IPS DF 6.9 (cell line): Measurements from ENCODE around the gene RTP5.

Experiments used
- DNase-seq: peaks from one replicate; pipeline ENCODE4 v3.0.0-alpha.2; 2013; ENCODE audit warnings: low read depth, low spot score
- H3K27ac ChIP-seq: one replicate; pipeline ENCODE4 v1.5.1; 2013; ENCODE audit warnings: low read length, control low read depth
- H3K27me3 ChIP-seq: 2 replicates; pipeline ENCODE4 v1.6.1; 2013; ENCODE audit warnings: mild to moderate bottlenecking, low read length; ENCODE audit not compliant: control insufficient read depth, insufficient read depth
- H3K36me3 ChIP-seq: 2 replicates; pipeline ENCODE4 v1.6.1; 2013; ENCODE audit warnings: low read length; ENCODE audit not compliant: control insufficient read depth, insufficient read depth
- H3K4me1 ChIP-seq: 2 replicates; pipeline ENCODE4 v1.6.1; 2013; ENCODE audit warnings: low read length; ENCODE audit not compliant: control insufficient read depth, insufficient read depth
- H3K4me3 ChIP-seq: 2 replicates; pipeline ENCODE4 v1.5.1; 2013; ENCODE audit warnings: mild to moderate bottlenecking, low read length
- H3K9me3 ChIP-seq: 2 replicates; pipeline ENCODE4 v1.6.1; 2013; ENCODE audit warnings: low read length, inconsistent platforms; ENCODE audit not compliant: control insufficient read depth, insufficient read depth
- WGBS: extraction: QIAGEN DNeasy Blood & Tissue Kit; methylation state at CpG from one replicate; pipeline ENCODE4 v1.1.7; 2013; ENCODE audit warnings: mixed read lengths, missing lambda C conversion rate; ENCODE audit not compliant: insufficient read length, insufficient coverage; 5-methylcytosine and 5-hydroxymethylcytosine counted together

RTP5 gene

GRCh38 chr2:241865957-241866789 lies 3.4 kb upstream of the RTP5 start:
- no CpG with 5 or more reads among the region's 31 CpGs for WGBS
- H3K27me3 ChIP-seq: no peaks in the 10 kb centered on the region
- DNase-seq: no peak

GRCh38 chr2:241866790-241867645 lies 2.5 kb upstream of the RTP5 start:
- Histone ChIP-seq H3K4me1 (peaks cover 4% of the 10 kb centered on the region), H3K4me3 (no peak overlapping the region), H3K27me3 (no peaks in the 10 kb centered on the region), H3K27ac (no peak overlapping the region), H3K36me3 (0 out of 2 replicates have a peak, but pooled peaks cover 3% of the 10 kb centered on the region), H3K9me3 (no peaks in the 10 kb centered on the region)
- no peak for DNase-seq
- no CpG with 5 or more reads among the region's 33 CpGs for WGBS

More at GRCh38 chr2:241865957-241866789, 3.4 kb upstream of the RTP5 start:
- H3K9me3 ChIP-seq: no peaks in the 10 kb centered on the region
- H3K27ac ChIP-seq: no peak overlapping the region
- H3K4me1 ChIP-seq: peaks cover 6% of the 10 kb centered on the region
- 0 out of 2 replicates have a peak, but pooled peaks cover 3% of the 10 kb centered on the region for H3K36me3 ChIP-seq
- no peak overlapping the region for H3K4me3 ChIP-seq

- H3K4me3 ChIP-seq: no peak overlapping the region
- peaks cover 3% of the 10 kb centered on the region; the same call in 1 of the 2 replicates for H3K36me3 ChIP-seq
- H3K27me3 ChIP-seq: no peaks in the 10 kb centered on the region
- WGBS: no CpG with 5 or more reads among the region's 19 CpGs
- no peak overlapping the region for H3K27ac ChIP-seq
- no peaks in the 10 kb centered on the region for H3K9me3 ChIP-seq
- H3K4me1 ChIP-seq: peaks cover 3% of the 10 kb centered on the region
- no peak for DNase-seq
Measured at GRCh38 chr2:241867776-241868420, 1.6 kb upstream of the RTP5 start.

GRCh38 chr2:241868661-241869081 lies 858 bp upstream of the RTP5 start:
- H3K4me1 ChIP-seq: peaks cover 3% of the 10 kb centered on the region
- no peaks in the 10 kb centered on the region for H3K27me3 ChIP-seq
- WGBS: 100% methylated on average over 1 of the region's 15 CpGs
- no peaks in the 10 kb centered on the region for H3K9me3 ChIP-seq
- no peak for DNase-seq
- no peak overlapping the region for H3K27ac ChIP-seq
- no peak overlapping the region for H3K4me3 ChIP-seq
- peaks cover 3% of the 10 kb centered on the region; the same call in 1 of the 2 replicates for H3K36me3 ChIP-seq

- peaks cover 3% of the 10 kb centered on the region; the same call in 1 of the 2 replicates for H3K36me3 ChIP-seq
- no peaks in the 10 kb centered on the region for H3K27me3 ChIP-seq
- H3K27ac ChIP-seq: no peak overlapping the region
- H3K9me3 ChIP-seq: no peaks in the 10 kb centered on the region
- no peak overlapping the region for H3K4me3 ChIP-seq
- no CpG with 5 or more reads among the region's 28 CpGs for WGBS
- peaks cover 3% of the 10 kb centered on the region; the same call in 1 of the 2 replicates for H3K4me1 ChIP-seq
- no peak for DNase-seq
Measured at GRCh38 chr2:241870081-241870541, 582 bp downstream of the RTP5 start.

GRCh38 chr2:241870611-241871537 lies 1.3 kb downstream of the RTP5 start:
- no peak overlapping the region for H3K4me3 ChIP-seq
- no peak for DNase-seq
- no peak overlapping the region for H3K27ac ChIP-seq
- H3K4me1 ChIP-seq: peaks cover 2% of the 10 kb centered on the region; the same call in 1 of the 2 replicates
- no peaks in the 10 kb centered on the region for H3K9me3 ChIP-seq
- H3K36me3 ChIP-seq: no peaks in the 10 kb centered on the region; the same call in 1 of the 2 replicates
- whole genome bisulfite sequencing: no CpG with 5 or more reads among the region's 28 CpGs
- no peaks in the 10 kb centered on the region for H3K27me3 ChIP-seq

- no peak overlapping the region for H3K27ac ChIP-seq
- WGBS: no CpG with 5 or more reads among the region's 38 CpGs
- H3K4me3 ChIP-seq: no peak overlapping the region
- H3K9me3 ChIP-seq: no peaks in the 10 kb centered on the region
- H3K36me3 ChIP-seq: no peaks in the 10 kb centered on the region; the same call in 1 of the 2 replicates
- no peaks in the 10 kb centered on the region for H3K27me3 ChIP-seq
- DNase-seq: no peak
- H3K4me1 ChIP-seq: peaks cover under 1% of the 10 kb centered on the region; the same call in 1 of the 2 replicates
Measured at GRCh38 chr2:241871538-241872312, 2.2 kb downstream of the RTP5 start.

- H3K4me3 ChIP-seq: no peak overlapping the region
- H3K27me3 ChIP-seq: no peaks in the 10 kb centered on the region
- no CpG with 5 or more reads among the region's 15 CpGs for WGBS
- DNase-seq: no peak
- no peaks in the 10 kb centered on the region; the same call in 1 of the 2 replicates for H3K36me3 ChIP-seq
- no peaks in the 10 kb centered on the region for H3K9me3 ChIP-seq
- H3K4me1 ChIP-seq: no peaks in the 10 kb centered on the region
- H3K27ac ChIP-seq: no peak overlapping the region
Measured at GRCh38 chr2:241872313-241872642, 2.7 kb downstream of the RTP5 start.
